GM10248 (cell line): Measurements from ENCODE around the gene WDFY2.

Experiments used
- CTCF ChIA-PET: fragments of 300-600 bp; sonication (Branson Sonifier 250); formaldehyde crosslinking; extraction: SDS; loops from one replicate; lab custom pipeline; 2021; ENCODE audit warnings: antibody characterized with exemption; lab: Yijun Ruan, JAX
- POLR2A ChIA-PET: fragments of 350-650 bp; sonication (Branson Sonifier 250); formaldehyde crosslinking; extraction: SDS; loops from one replicate; lab custom pipeline; 2020; ENCODE audit warnings: antibody characterized with exemption; lab: Yijun Ruan, JAX
- DNase-seq: peaks from one replicate; pipeline ENCODE4 v3.0.0; 2012; ENCODE audit errors: extremely low spot score
- TF ChIP-seq, protein P1 (sequence below): IDR thresholded peaks from 2 replicates; pipeline ENCODE4 v1.5.1; 2012; ENCODE audit warnings: mild to moderate bottlenecking, low read depth; ENCODE audit errors: extremely low read depth, missing control alignments, control extremely low read depth

WDFY2 gene

DNA sequence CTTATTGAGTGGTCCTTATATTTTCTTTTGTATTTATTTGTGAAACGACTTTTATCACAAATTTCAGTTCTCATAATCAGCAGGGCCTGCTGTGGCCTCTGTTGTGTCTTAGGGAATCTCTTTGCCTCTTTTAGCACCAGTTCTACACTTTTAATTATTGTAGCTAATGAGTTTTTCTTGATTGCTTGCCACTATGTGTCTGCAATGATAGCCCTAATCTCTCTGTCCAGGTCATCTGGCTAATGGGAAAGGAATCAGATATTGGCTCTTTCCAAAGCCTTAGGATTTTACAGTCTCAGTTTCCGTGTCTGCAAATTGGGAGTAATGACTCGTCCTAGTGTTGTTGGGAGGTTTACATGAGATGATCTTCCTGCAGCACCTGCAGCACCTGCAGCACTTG, 10.2 kb downstream of the WDFY2 start:
- TF ChIP-seq, protein P1, sequence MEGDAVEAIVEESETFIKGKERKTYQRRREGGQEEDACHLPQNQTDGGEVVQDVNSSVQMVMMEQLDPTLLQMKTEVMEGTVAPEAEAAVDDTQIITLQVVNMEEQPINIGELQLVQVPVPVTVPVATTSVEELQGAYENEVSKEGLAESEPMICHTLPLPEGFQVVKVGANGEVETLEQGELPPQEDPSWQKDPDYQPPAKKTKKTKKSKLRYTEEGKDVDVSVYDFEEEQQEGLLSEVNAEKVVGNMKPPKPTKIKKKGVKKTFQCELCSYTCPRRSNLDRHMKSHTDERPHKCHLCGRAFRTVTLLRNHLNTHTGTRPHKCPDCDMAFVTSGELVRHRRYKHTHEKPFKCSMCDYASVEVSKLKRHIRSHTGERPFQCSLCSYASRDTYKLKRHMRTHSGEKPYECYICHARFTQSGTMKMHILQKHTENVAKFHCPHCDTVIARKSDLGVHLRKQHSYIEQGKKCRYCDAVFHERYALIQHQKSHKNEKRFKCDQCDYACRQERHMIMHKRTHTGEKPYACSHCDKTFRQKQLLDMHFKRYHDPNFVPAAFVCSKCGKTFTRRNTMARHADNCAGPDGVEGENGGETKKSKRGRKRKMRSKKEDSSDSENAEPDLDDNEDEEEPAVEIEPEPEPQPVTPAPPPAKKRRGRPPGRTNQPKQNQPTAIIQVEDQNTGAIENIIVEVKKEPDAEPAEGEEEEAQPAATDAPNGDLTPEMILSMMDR: no peak
- ChIA-PET POLR2A (no interaction called here), CTCF (interaction anchor here (1.0 to 2.3 kb wide), 3 partner anchors 8 to 37 kb away, joined by 3 to 15 read pairs (median 5); no protein-coding TSS in a partner anchor)
- DNase-seq: no peak

DNA sequence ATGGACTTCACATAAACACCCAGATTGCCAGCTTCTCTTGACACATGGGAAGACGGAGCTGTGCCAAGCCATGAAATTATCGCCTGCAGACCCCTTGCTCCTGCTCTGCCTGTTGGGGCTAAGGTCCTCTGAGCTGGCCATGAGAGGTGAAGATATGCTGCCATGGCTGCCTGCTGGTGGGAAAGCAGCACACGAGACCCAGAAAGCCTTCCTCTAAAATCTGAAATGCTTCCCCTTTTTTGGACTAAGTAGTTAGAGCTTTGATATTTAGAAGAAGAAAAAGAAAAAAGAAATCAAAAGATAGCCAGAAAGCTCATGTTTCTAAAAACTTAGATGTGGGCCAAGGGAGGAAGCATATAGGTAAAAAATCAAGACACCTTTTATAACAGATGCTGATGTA, 11.2 kb downstream of the WDFY2 start:
- ChIA-PET CTCF (interaction anchor here (2.1 to 2.3 kb wide), 2 partner anchors 9 to 18 kb away, joined by 5 to 15 read pairs; no protein-coding TSS in a partner anchor), POLR2A (no interaction called here)
- DNase-seq: no peak
- TF ChIP-seq, protein P1: no peak

DNA sequence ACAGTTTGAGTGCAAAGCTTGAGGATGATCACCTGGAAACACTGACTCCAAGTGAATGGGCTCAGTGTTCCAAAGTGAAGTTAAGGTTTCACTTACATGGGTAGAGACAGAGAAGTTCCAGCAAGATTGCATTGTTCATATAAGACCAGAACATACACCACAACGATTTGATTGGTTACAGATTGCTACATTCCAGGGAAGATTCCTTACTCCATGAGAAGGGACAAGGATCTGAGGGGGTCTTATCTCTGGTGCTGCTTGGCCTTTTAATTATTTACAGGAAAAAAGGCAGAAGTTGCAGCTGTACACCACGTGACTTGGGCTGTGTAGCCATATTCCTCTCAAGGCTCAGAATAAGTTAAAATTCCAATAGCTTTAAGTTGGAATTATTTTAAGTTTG, 12.3 kb downstream of the WDFY2 start:
- DNase-seq: no peak
- TF ChIP-seq, protein P1: no peak
- CTCF ChIA-PET: interaction anchor here (2.3 kb wide), 1 partner anchor 10 kb away, joined by 15 read pairs; no protein-coding TSS in a partner anchor
- POLR2A ChIA-PET: no interaction called here

DNA sequence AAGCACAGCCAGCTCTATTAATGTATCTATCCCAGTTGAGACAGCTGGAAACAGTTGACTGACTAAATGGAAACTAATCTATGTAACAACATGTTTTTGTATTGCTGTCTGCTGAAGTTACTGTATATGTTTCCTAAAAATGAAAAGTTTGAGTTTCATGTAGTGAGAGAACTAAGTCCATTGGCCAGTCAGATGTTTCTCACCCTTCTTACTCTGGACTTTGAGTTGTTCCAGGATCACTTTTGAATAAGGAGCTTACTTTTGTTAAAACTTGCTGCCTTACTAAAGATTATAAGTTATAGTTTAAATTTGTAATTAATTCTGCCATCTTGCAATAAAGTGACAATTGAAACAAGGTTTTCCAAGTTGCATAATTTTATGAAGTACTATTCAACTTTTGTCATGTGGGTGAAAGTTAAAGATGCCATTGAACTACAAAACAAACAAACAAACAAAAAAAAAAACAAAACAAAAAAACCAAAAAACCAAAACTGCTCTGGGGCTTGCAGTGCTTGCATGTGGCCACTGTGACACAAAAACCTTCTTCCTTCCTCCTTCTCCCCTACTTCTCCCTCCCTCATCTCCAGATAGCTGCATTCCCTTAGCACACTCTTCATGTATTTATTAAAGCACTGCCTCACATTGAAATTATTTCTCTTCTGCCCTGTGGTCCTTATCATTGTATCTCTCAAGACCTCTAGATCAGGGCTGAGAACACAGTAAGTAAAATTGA, 15.3 kb downstream of the WDFY2 start:
- POLR2A ChIA-PET: interaction anchor here (0.7 to 0.9 kb wide), 2 partner anchors 13 to 147 kb away, joined by 3 read pairs; partner anchors contain the start of gene INTS6
- CTCF ChIA-PET: interaction anchor here (0.6 to 2.3 kb wide), 6 partner anchors 10 to 18 kb away, joined by 3 to 19 read pairs (median 4); no protein-coding TSS in a partner anchor
- TF ChIP-seq, protein P1: no peak
- no peak for DNase-seq

DNA sequence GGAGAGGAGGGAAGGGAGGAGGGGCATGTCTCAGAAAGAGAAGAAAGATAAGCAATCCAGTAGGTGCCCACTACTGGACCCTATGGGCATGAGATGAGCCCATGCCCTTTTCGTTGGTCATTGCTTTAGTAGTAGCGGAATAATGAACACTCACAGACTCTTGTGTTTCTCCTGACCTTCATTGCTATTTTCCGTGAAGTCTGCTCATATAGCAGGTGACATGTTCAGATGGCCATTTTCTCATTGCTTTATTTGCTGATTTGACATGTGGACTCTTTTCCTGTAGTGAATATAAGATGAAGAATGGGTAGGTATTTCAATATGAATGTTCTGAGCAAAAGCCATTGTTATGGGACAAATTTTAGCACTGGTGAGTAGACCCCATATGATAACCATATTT, 16.4 kb downstream of the WDFY2 start:
- POLR2A ChIA-PET: no interaction called here
- no peak for DNase-seq
- CTCF ChIA-PET: interaction anchor here (2.2 kb wide), 1 partner anchor 11 kb away, joined by 19 read pairs; no protein-coding TSS in a partner anchor
- TF ChIP-seq, protein P1: no peak

DNA sequence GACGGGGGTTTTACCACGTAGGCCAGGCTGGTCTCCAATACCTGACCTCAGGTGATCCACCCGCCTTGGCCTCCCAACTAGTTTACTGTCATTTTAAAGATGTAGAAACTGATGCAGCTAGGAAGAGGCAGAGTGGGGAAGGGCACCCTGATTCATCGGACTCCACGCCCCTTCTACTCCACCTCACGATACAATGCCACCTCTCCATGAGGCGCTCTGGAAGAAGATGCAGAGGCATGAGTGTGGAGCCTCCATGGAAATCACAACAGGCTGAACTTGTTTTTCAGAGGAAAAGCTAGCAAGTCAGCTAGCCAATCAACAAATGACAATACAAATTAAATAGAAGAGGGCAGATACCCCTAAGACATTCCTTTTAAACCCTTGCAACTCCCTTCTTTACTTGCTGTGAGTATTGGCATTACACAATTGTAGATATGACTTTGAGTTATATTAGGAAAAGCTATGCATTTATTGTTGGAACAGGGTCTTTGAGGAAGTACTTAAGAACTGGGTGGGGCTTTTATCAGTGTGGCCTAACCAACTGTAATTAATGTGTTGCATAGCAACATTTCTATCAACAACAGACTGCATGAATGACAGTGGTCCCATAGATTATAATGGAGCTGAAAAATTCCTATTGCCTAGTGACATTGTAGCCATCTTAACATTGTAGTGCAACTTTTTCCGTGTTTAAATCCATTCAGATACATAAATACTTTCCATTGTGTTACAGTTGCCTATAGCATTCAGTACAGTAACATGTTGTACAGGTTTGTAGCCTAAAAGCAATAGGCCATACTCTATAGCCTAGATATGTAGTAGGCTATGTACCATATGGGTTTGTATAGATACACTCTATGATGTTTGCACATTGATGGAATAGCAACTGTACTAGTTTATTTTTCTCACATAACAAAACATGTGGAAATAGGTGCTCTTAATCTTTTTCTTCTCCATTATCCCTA, 17.6 kb downstream of the WDFY2 start:
- ChIA-PET POLR2A (interaction anchor here (0.6 to 1.2 kb wide), 2 partner anchors 149 to 155 kb away, joined by 5 to 8 read pairs; partner anchors contain the start of gene INTS6), CTCF (interaction anchor here (1.2 to 1.6 kb wide), 3 partner anchors 10 to 213 kb away, joined by 3 to 6 read pairs (median 5); no protein-coding TSS in a partner anchor)
- DNase-seq: no peak
- TF ChIP-seq, protein P1: no peak
